HAP-1 (cell line): ENCODE results near the gene RPRD1B.

Source experiments
- DNase-seq, 2 experiments: peaks; one replicate each; pipeline ENCODE4 v3.0.0-alpha.2; 2016 to 2020; ENCODE audit warnings: low spot score in 2 of 2
- H3K27me3 ChIP-seq: fragments of 250-450 bp; sonication (Bioruptor Pico); 2 replicates; pipeline ENCODE4 v1.5.1; 2020; ENCODE audit warnings: low read depth, mild to moderate bottlenecking, moderate library complexity
- H3K36me3 ChIP-seq: fragments of 250-450 bp; sonication (Bioruptor Pico); replicated peaks from 2 replicates; pipeline ENCODE4 v1.5.1; 2020; ENCODE audit warnings: mild to moderate bottlenecking
- H3K4me1 ChIP-seq: fragments of 250-450 bp; sonication (Bioruptor Pico); 2 replicates; pipeline ENCODE4 v1.5.1; 2020; ENCODE audit warnings: mild to moderate bottlenecking
- H3K4me3 ChIP-seq: fragments of 250-450 bp; sonication (Bioruptor Pico); 2 replicates; pipeline ENCODE4 v1.5.1; 2020; ENCODE audit warnings: mild to moderate bottlenecking, moderate library complexity
- H3K9me3 ChIP-seq: fragments of 250-450 bp; sonication (Bioruptor Pico); 2 replicates; pipeline ENCODE4 v1.5.1; 2020; ENCODE audit warnings: mild to moderate bottlenecking, moderate library complexity
- in situ Hi-C: fragments of 300-500 bp; cut with MboI; formaldehyde crosslinking; loops from 3 replicates; pipeline ENCODE4 v1.14.3; 2020; ENCODE audit warnings: low sequenced_read_pairs, inconsistent platforms, mixed read lengths

Gene RPRD1B

GRCh38 chr20:38121741-38122140 lies 88.2 kb downstream of the RPRD1B start:
- no peaks in the 10 kb centered on the region; the same call in 1 of the 2 replicates for H3K9me3 ChIP-seq
- in situ Hi-C loops: no loop called here
- no peaks in the 10 kb centered on the region for H3K36me3 ChIP-seq
- no peak for DNase-seq
- H3K4me1 ChIP-seq: peaks cover 3% of the 10 kb centered on the region; the same call in 1 of the 2 replicates
- H3K27me3 ChIP-seq: no peaks in the 10 kb centered on the region
- H3K4me3 ChIP-seq: no peak overlapping the region

GRCh38 chr20:38123021-38123587 lies 89.6 kb downstream of the RPRD1B start:
- Histone ChIP-seq H3K36me3 (no peaks in the 10 kb centered on the region), H3K4me3 (no peak overlapping the region), H3K9me3 (no peaks in the 10 kb centered on the region), H3K4me1 (peaks cover 3% of the 10 kb centered on the region; the same call in 1 of the 2 replicates), H3K27me3 (no peaks in the 10 kb centered on the region)
- peak in 1 of 2 experiments; percentile 9 for DNase-seq
- in situ Hi-C loops: no loop called here

- no peak for DNase-seq
- in situ Hi-C loops: no loop called here
- no peaks in the 10 kb centered on the region for H3K27me3 ChIP-seq
- no peaks in the 10 kb centered on the region for H3K36me3 ChIP-seq
- no peaks in the 10 kb centered on the region for H3K9me3 ChIP-seq
- no peaks in the 10 kb centered on the region for H3K4me1 ChIP-seq
- H3K4me3 ChIP-seq: no peak overlapping the region
Observed at GRCh38 chr20:38125157-38126056, 91.9 kb downstream of the RPRD1B start.

GRCh38 chr20:38126146-38126921 lies 92.8 kb downstream of the RPRD1B start:
- H3K4me3 ChIP-seq: no peak overlapping the region
- H3K4me1 ChIP-seq: no peaks in the 10 kb centered on the region

GRCh38 chr20:38126932-38127621 lies 93.5 kb downstream of the RPRD1B start:
- in situ Hi-C loops: no loop called here
- no peak for DNase-seq
- Histone ChIP-seq H3K4me1 (no peaks in the 10 kb centered on the region), H3K36me3 (no peaks in the 10 kb centered on the region), H3K4me3 (no peak overlapping the region), H3K9me3 (no peaks in the 10 kb centered on the region), H3K27me3 (no peaks in the 10 kb centered on the region)

More at GRCh38 chr20:38126146-38126921, 92.8 kb downstream of the RPRD1B start:
- no peaks in the 10 kb centered on the region for H3K27me3 ChIP-seq
- H3K9me3 ChIP-seq: no peaks in the 10 kb centered on the region
- no peaks in the 10 kb centered on the region for H3K36me3 ChIP-seq
- no peak for DNase-seq
- in situ Hi-C loops: no loop called here

- Histone ChIP-seq H3K9me3 (no peaks in the 10 kb centered on the region), H3K36me3 (no peaks in the 10 kb centered on the region), H3K27me3 (no peaks in the 10 kb centered on the region), H3K4me1 (no peaks in the 10 kb centered on the region), H3K4me3 (no peak overlapping the region)
- no peak for DNase-seq
- in situ Hi-C loops: no loop called here
Observed at GRCh38 chr20:38127920-38128528, 94.5 kb downstream of the RPRD1B start.

GRCh38 chr20:38128691-38129090 lies 95.1 kb downstream of the RPRD1B start:
- no peak overlapping the region for H3K4me3 ChIP-seq
- in situ Hi-C loops: no loop called here
- no peak for DNase-seq
- H3K4me1 ChIP-seq: no peaks in the 10 kb centered on the region
- no peaks in the 10 kb centered on the region for H3K9me3 ChIP-seq
- H3K36me3 ChIP-seq: no peaks in the 10 kb centered on the region
- no peaks in the 10 kb centered on the region for H3K27me3 ChIP-seq

- Histone ChIP-seq H3K36me3 (no peaks in the 10 kb centered on the region), H3K4me3 (no peak overlapping the region), H3K4me1 (no peaks in the 10 kb centered on the region), H3K27me3 (no peaks in the 10 kb centered on the region), H3K9me3 (no peaks in the 10 kb centered on the region)
- no peak for DNase-seq
- in situ Hi-C loops: no loop called here
Observed at GRCh38 chr20:38129248-38129865, 95.8 kb downstream of the RPRD1B start.

- Histone ChIP-seq H3K27me3 (no peaks in the 10 kb centered on the region), H3K9me3 (no peaks in the 10 kb centered on the region), H3K4me3 (no peak overlapping the region), H3K36me3 (no peaks in the 10 kb centered on the region), H3K4me1 (no peaks in the 10 kb centered on the region)
- in situ Hi-C loops: no loop called here
- no peak for DNase-seq
Observed at GRCh38 chr20:38129893-38130609, 96.5 kb downstream of the RPRD1B start.

- in situ Hi-C loops: no loop called here
Observed at GRCh38 chr20:38130687-38131587, 97.4 kb downstream of the RPRD1B start.

GRCh38 chr20:38131588-38132121 lies 98.1 kb downstream of the RPRD1B start:
- in situ Hi-C loops: no loop called here
- Histone ChIP-seq H3K4me3 (no peak overlapping the region), H3K9me3 (no peaks in the 10 kb centered on the region), H3K36me3 (no peaks in the 10 kb centered on the region), H3K4me1 (no peaks in the 10 kb centered on the region), H3K27me3 (no peaks in the 10 kb centered on the region)
- no peak for DNase-seq

More at GRCh38 chr20:38130687-38131587, 97.4 kb downstream of the RPRD1B start:
- no peaks in the 10 kb centered on the region for H3K27me3 ChIP-seq
- no peaks in the 10 kb centered on the region for H3K9me3 ChIP-seq
- H3K4me1 ChIP-seq: no peaks in the 10 kb centered on the region
- H3K36me3 ChIP-seq: no peaks in the 10 kb centered on the region
- DNase-seq: no peak
- no peak overlapping the region for H3K4me3 ChIP-seq
